Upper lobe of left lung (tissue), 6 donors: ENCODE measurements around the gene ITPR1. TPM values are rescaled to one million over a fixed set of nuclear protein-coding genes. Genes with fewer than 3 reads are reported as not detected.

Source experiments
- ATAC-seq, 2 donors: fragments of 200-7000 bp; cut with Tn5 transposase; one replicate each; pipeline ENCODE4 v1.9.1; 2022; ENCODE audit warnings: mild to moderate bottlenecking in 2 of 2, moderate library complexity in 2 of 2; ENCODE audit not compliant: low FRiP score in 2 of 2
- DNase-seq, 2 donors: peaks; one replicate each; pipeline ENCODE4 v3.0.0-alpha.2; 2019 to 2020
- H3K27ac ChIP-seq, 4 donors: fragments of 200-600 bp; sonication (generic); one replicate each; pipeline ENCODE4 v1.5.1; 2016 to 2019
- H3K27me3 ChIP-seq, 4 donors: fragments of 200-600 bp; sonication (generic); one replicate each; pipeline ENCODE4 v1.5.1; 2017 to 2019
- H3K36me3 ChIP-seq, 4 donors: fragments of 200-600 bp; sonication (generic); one replicate each; pipeline ENCODE4 v1.5.1; 2016 to 2019
- H3K4me1 ChIP-seq, 4 donors: fragments of 200-600 bp; sonication (generic); one replicate each; pipeline ENCODE4 v1.5.1; 2018 to 2019
- H3K4me3 ChIP-seq, 4 donors: fragments of 200-600 bp; sonication (generic); one replicate each; pipeline ENCODE4 v1.5.1; 2017 to 2019; ENCODE audit warnings: mild to moderate bottlenecking in 2 of 4, moderate library complexity in 1 of 4
- H3K9me3 ChIP-seq, 4 donors: fragments of 200-600 bp; sonication (generic); one replicate each; pipeline ENCODE4 v1.5.1; 2018 to 2019
- EP300 ChIP-seq, 4 donors: sonication (generic); formaldehyde crosslinking; IDR thresholded peaks; one replicate each; pipeline ENCODE4 v1.5.1; 2017; ENCODE audit warnings: antibody characterized with exemption in 4 of 4, control low read depth in 2 of 4
- POLR2A ChIP-seq, 4 donors: fragments of 450-650 bp; IDR thresholded peaks; one replicate each; pipeline ENCODE4 v1.5.1; 2016 to 2017; ENCODE audit warnings: antibody characterized with exemption in 4 of 4, mild to moderate bottlenecking in 2 of 4
- POLR2AphosphoS5 ChIP-seq, 2 donors: sonication (generic); formaldehyde crosslinking; IDR thresholded peaks; one replicate each; pipeline ENCODE4 v1.5.1; 2017; ENCODE audit warnings: antibody characterized with exemption in 2 of 2
- WGBS, 2 donors: methylation state at CpG; one replicate each; pipeline ENCODE4 v1.1.5; 2017 to 2018; 5-methylcytosine and 5-hydroxymethylcytosine counted together
- total RNA-seq, 6 donors: library from RNA; depleted of rRNA in 4 of 6; stranded (reverse); fragments of >200 nt in 4 of 6; gene quantifications; one replicate each; pipeline versions ENCODE4 v1.1.0 to v1.2.1, GENCODE V29; 2016 to 2021
- TF ChIP-seq, protein P1 (sequence below), 6 experiments: fragments of 450-650 bp in 4 of 6; fragments of 200-600 bp in 2 of 6; sonication (generic) in 2 of 6; IDR thresholded peaks; one replicate each; pipeline ENCODE4 v1.5.1; 2016 to 2019; ENCODE audit warnings: antibody characterized with exemption in 6 of 6
- donor health status: DM: no; HTN: no; CAD: no; lungs with moderate emphysema.
- donor health status: DM: no; HTN: yes; CAD: no; lungs with severe emphysema.

ITPR1 gene
- total RNA-seq, 6 donors from 2014 or later, result 55.5 to 136 (median 66.2) TPM

DNA sequence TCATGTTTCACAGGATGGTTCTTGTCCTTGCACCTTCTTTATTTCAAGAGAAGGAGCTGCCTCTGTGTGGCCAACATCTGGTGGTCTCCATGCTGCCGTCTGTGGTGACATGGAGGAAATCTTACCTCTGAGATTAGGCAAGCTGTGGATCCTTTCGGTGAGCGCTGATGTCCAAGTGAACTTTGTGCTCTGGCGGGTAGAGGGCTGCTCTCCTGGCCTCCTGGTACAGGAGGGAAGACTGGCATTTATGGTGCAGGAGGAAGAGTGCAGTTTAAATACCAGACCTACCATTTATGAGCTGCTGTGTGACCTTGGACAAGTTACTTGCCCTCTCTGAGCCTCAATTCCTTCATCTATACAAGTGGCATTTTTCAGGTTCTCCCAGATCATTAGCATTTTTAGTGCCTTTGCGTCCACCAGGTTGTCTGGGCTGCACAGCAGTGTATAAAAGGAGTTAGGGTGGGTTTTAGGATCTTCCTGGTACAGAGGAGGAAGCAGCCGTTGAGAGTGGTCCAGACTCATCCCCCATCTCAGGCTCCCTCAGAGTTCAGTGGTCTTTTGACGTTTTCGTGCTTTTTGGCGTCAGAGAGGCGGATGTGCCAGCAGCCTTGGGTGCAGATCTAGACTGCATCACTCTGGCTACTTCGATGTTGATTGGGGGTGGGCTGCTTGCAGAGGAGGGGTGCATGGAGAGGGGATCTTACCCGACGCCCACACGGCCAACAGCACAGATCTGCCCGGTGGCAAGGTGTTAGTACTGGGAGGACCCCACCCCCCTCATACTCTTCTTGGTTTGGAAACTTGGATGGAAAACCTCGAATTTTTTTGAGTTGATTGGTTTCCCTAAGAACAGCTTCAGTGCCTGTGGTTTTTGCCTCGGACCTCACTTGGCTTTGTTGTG lies 162.2 kb downstream of the ITPR1 start:
- DNase-seq (no peak), ATAC-seq (peak in 1 of 2 donors; percentile 7)
- H3K4me3 ChIP-seq, result no peak overlapping the region
- no peaks in the 10 kb centered on the region for H3K4me1 ChIP-seq
- WGBS, 2 donors, result 70 to 74% methylated on average over 14 to 17 of the region's 17 CpGs
- TF ChIP-seq POLR2AphosphoS5 (IDR thresholded peaks at IDR 0.05), result no peak
- no peak for TF ChIP-seq EP300 (IDR thresholded peaks at IDR 0.05)
- no peak for TF ChIP-seq POLR2A (IDR thresholded peaks at IDR 0.05)
- TF ChIP-seq, protein P1, sequence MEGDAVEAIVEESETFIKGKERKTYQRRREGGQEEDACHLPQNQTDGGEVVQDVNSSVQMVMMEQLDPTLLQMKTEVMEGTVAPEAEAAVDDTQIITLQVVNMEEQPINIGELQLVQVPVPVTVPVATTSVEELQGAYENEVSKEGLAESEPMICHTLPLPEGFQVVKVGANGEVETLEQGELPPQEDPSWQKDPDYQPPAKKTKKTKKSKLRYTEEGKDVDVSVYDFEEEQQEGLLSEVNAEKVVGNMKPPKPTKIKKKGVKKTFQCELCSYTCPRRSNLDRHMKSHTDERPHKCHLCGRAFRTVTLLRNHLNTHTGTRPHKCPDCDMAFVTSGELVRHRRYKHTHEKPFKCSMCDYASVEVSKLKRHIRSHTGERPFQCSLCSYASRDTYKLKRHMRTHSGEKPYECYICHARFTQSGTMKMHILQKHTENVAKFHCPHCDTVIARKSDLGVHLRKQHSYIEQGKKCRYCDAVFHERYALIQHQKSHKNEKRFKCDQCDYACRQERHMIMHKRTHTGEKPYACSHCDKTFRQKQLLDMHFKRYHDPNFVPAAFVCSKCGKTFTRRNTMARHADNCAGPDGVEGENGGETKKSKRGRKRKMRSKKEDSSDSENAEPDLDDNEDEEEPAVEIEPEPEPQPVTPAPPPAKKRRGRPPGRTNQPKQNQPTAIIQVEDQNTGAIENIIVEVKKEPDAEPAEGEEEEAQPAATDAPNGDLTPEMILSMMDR (IDR thresholded peaks at IDR 0.05), result no peak
- H3K27ac ChIP-seq, result no peak overlapping the region
- H3K9me3 ChIP-seq, result no peaks in the 10 kb centered on the region
- H3K36me3 ChIP-seq, result peaks cover 0 to 28% (median 7%) of the 10 kb centered on the region in 4 donors
- H3K27me3 ChIP-seq, result no peaks in the 10 kb centered on the region

DNA sequence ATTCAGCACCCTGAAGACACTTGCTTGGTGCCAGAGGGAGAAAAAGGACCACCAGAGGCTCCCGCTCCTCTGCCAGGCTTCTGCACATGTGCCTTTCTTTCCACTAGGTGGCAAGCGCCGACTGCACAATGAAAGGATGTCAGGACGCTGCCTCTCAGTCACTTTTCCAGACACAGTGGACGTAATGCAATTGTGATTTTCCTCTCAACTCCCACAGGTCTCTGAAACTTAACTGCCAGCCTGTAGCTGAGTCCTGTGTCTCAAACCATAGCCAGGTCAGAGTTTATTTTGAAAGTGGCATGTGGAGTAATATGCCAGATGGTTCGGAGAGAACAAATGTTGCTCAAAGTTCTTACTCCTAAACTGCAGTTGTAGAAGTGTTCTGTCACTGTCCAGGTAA lies 162.9 kb downstream of the ITPR1 start:
- TF ChIP-seq, protein P1 (IDR thresholded peaks at IDR 0.05), result peak; percentile 63 to 85 (median 66)
- TF ChIP-seq EP300 (IDR thresholded peaks at IDR 0.05), result no peak
- no peaks in the 10 kb centered on the region for H3K4me1 ChIP-seq
- no peak overlapping the region for H3K4me3 ChIP-seq
- 30 to 47% methylated on average over 6 of the region's 6 CpGs for WGBS, 2 donors
- no peak overlapping the region for H3K27ac ChIP-seq
- peak; percentile 62 to 88 for ATAC-seq
- no peaks in the 10 kb centered on the region for H3K9me3 ChIP-seq
- no peaks in the 10 kb centered on the region for H3K27me3 ChIP-seq
- peak in 1 of 2 donors; percentile 71 for DNase-seq
- H3K36me3 ChIP-seq, result peaks cover 0 to 28% (median 7%) of the 10 kb centered on the region in 4 donors

DNA sequence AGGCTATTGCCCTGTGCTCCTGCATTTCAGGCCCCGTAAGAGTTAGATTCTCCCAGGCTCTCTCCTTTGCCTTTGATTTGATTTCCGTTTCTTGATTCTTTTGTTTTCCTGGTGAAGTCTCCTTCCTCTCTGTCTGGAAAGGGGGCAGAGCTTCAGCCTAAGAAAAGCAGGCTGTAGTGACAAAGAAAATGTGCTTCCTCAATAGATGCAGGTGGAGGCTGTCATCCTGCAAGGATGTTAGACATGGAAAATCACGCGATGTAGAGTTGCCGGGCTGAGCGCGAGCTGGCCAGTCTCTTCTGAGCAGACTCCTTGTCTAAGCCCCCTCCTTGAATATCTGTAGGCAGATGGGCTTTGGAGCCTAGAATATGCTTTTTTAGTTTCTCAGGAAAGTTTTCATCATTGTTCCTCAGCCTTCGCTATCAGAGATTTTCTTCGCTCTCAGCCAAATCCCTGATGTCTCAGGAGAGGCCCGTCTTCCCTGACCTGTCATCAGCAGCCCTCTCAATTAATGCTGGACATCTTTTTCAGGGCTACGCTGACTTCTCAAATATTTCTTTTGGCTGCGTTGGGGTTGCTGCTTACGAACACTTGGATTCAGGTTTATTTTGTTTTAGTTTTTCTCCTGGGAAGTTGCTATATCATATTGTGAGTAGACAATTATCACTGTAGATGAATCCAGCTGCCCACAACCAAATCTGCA lies 163.6 kb downstream of the ITPR1 start:
- ATAC-seq (no peak), DNase-seq (no peak)
- WGBS, 2 donors, result 83 to 89% methylated on average over 13 of the region's 13 CpGs
- Histone ChIP-seq H3K4me1 (no peaks in the 10 kb centered on the region), H3K27me3 (no peaks in the 10 kb centered on the region), H3K36me3 (peaks cover 0 to 28% (median 7%) of the 10 kb centered on the region in 4 donors), H3K4me3 (no peak overlapping the region), H3K27ac (no peak overlapping the region), H3K9me3 (no peaks in the 10 kb centered on the region)
- no peak for TF ChIP-seq POLR2A (IDR thresholded peaks at IDR 0.05)
- TF ChIP-seq EP300 (IDR thresholded peaks at IDR 0.05), result no peak
- TF ChIP-seq, protein P1 (IDR thresholded peaks at IDR 0.05), result no peak
- TF ChIP-seq POLR2AphosphoS5 (IDR thresholded peaks at IDR 0.05), result no peak

DNA sequence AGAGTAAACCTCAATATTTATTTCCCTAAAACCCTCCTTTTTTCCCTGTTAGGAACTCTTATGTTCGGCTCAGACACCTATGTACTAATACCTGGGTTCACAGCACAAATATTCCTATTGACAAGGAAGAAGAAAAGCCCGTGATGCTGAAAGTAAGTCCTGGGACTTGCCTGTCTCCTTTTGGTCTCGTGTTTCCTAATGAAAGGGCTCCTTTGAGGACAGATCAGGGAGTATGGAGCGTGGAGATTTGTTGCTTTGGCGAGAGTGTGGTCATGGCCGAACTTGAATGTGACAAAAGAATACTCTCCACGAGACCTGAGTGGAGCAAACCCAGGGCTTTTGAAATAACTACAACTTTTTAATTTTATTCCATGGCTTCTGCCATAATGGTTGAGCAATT lies 167.8 kb downstream of the ITPR1 start:
- Histone ChIP-seq H3K27me3 (no peaks in the 10 kb centered on the region), H3K36me3 (peaks cover 0 to 36% (median 10%) of the 10 kb centered on the region in 4 donors), H3K4me3 (no peak overlapping the region), H3K4me1 (no peaks in the 10 kb centered on the region), H3K27ac (no peak overlapping the region), H3K9me3 (no peaks in the 10 kb centered on the region)
- DNase-seq (no peak), ATAC-seq (no peak)
- TF ChIP-seq POLR2AphosphoS5 (IDR thresholded peaks at IDR 0.05) (no peak), EP300 (IDR thresholded peaks at IDR 0.05) (no peak), POLR2A (IDR thresholded peaks at IDR 0.05) (no peak)
- TF ChIP-seq, protein P1 (IDR thresholded peaks at IDR 0.05), result no peak
- 86 to 93% methylated on average over 7 of the region's 7 CpGs for WGBS, 2 donors
